ENCODE measurements around the gene CTCFL.

The CTCFL gene

GRCh38 chr20:57469418-57470211 is 55.3 kb downstream of the CTCFL start:
- Histone ChIP-seq H3K4me1 (ENCODE audit: control insufficient read depth in 5 of 5, insufficient read depth in 5 of 5, low read length in 5 of 5) (peaks cover 0 to 40% (median 12%) of the 10 kb centered on the region in 5 donors), H3K4me3 (ENCODE audit: low read depth in 1 of 5, low read length in 5 of 5) (no peak overlapping the region), H3K36me3 (ENCODE audit: control insufficient read depth in 5 of 5, insufficient read depth in 5 of 5, low read length in 5 of 5) (no peaks in the 10 kb centered on the region), H3K9me3 (ENCODE audit: control insufficient read depth in 5 of 5, low read length in 5 of 5) (no peaks in the 10 kb centered on the region), H3K27ac (ENCODE audit: low read depth, low read length) (no peak overlapping the region), H3K9ac (ENCODE audit: low read length in 5 of 5) (no peak overlapping the region), H3K27me3 (ENCODE audit: control insufficient read depth in 5 of 5, insufficient read depth in 4 of 5, low read length in 5 of 5) (peaks cover 6 to 18% (median 13%) of the 10 kb centered on the region in 5 donors)

GRCh38 chr20:57468523-57469417 is 56.2 kb downstream of the CTCFL start:
- Histone ChIP-seq H3K4me3 (ENCODE audit: low read depth in 1 of 5, low read length in 5 of 5) (no peak overlapping the region), H3K27me3 (ENCODE audit: control insufficient read depth in 5 of 5, insufficient read depth in 4 of 5, low read length in 5 of 5) (peaks cover 6 to 18% (median 13%) of the 10 kb centered on the region in 5 donors), H3K9me3 (ENCODE audit: control insufficient read depth in 5 of 5, low read length in 5 of 5) (no peaks in the 10 kb centered on the region), H3K36me3 (ENCODE audit: control insufficient read depth in 5 of 5, insufficient read depth in 5 of 5, low read length in 5 of 5) (no peaks in the 10 kb centered on the region), H3K27ac (ENCODE audit: low read depth, low read length) (no peak overlapping the region), H3K9ac (ENCODE audit: low read length in 5 of 5) (no peak overlapping the region), H3K4me1 (ENCODE audit: control insufficient read depth in 5 of 5, insufficient read depth in 5 of 5, low read length in 5 of 5) (peaks cover 0 to 37% (median 11%) of the 10 kb centered on the region in 5 donors)

GRCh38 chr20:57467742-57468141 is 57.2 kb downstream of the CTCFL start:
- Histone ChIP-seq H3K9me3 (ENCODE audit: control insufficient read depth in 5 of 5, low read length in 5 of 5) (no peaks in the 10 kb centered on the region), H3K9ac (ENCODE audit: low read length in 5 of 5) (no peak overlapping the region), H3K27ac (ENCODE audit: low read depth, low read length) (no peak overlapping the region), H3K4me3 (ENCODE audit: low read depth in 1 of 5, low read length in 5 of 5) (no peak overlapping the region), H3K4me1 (ENCODE audit: control insufficient read depth in 5 of 5, insufficient read depth in 5 of 5, low read length in 5 of 5) (peaks cover 0 to 27% (median 3%) of the 10 kb centered on the region in 5 donors), H3K27me3 (ENCODE audit: control insufficient read depth in 5 of 5, insufficient read depth in 4 of 5, low read length in 5 of 5) (peaks cover 6 to 18% (median 13%) of the 10 kb centered on the region in 5 donors), H3K36me3 (ENCODE audit: control insufficient read depth in 5 of 5, insufficient read depth in 5 of 5, low read length in 5 of 5) (no peaks in the 10 kb centered on the region)

- no peak overlapping the region for H3K4me3 ChIP-seq (ENCODE audit: low read depth in 1 of 5, low read length in 5 of 5)
- no peaks in the 10 kb centered on the region for H3K9me3 ChIP-seq (ENCODE audit: control insufficient read depth in 5 of 5, low read length in 5 of 5)
- no peak overlapping the region for H3K9ac ChIP-seq (ENCODE audit: low read length in 5 of 5)
- H3K27ac ChIP-seq (ENCODE audit: low read depth, low read length) = no peak overlapping the region
- H3K27me3 ChIP-seq (ENCODE audit: control insufficient read depth in 5 of 5, insufficient read depth in 4 of 5, low read length in 5 of 5) = peaks cover 6 to 10% (median 8%) of the 10 kb centered on the region in 5 donors
- H3K4me1 ChIP-seq (ENCODE audit: control insufficient read depth in 5 of 5, insufficient read depth in 5 of 5, low read length in 5 of 5) = peaks cover 0 to 26% (median 3%) of the 10 kb centered on the region in 5 donors
- H3K36me3 ChIP-seq (ENCODE audit: control insufficient read depth in 5 of 5, insufficient read depth in 5 of 5, low read length in 5 of 5) = no peaks in the 10 kb centered on the region
These were observed 59.0 kb downstream of the CTCFL start for GRCh38 chr20:57465943-57466342.

- no peaks in the 10 kb centered on the region for H3K9me3 ChIP-seq (ENCODE audit: control insufficient read depth in 5 of 5, low read length in 5 of 5)
- no peak overlapping the region for H3K9ac ChIP-seq (ENCODE audit: low read length in 5 of 5)
- H3K27me3 ChIP-seq (ENCODE audit: control insufficient read depth in 5 of 5, insufficient read depth in 4 of 5, low read length in 5 of 5) = peaks cover 2 to 8% (median 6%) of the 10 kb centered on the region in 5 donors
- no peak overlapping the region for H3K4me3 ChIP-seq (ENCODE audit: low read depth in 1 of 5, low read length in 5 of 5)
- peaks cover 0 to 26% (median 3%) of the 10 kb centered on the region in 5 donors for H3K4me1 ChIP-seq (ENCODE audit: control insufficient read depth in 5 of 5, insufficient read depth in 5 of 5, low read length in 5 of 5)
- no peak overlapping the region for H3K27ac ChIP-seq (ENCODE audit: low read depth, low read length)
- H3K36me3 ChIP-seq (ENCODE audit: control insufficient read depth in 5 of 5, insufficient read depth in 5 of 5, low read length in 5 of 5) = no peaks in the 10 kb centered on the region
These were observed 59.5 kb downstream of the CTCFL start for GRCh38 chr20:57465486-57465885.

- H3K9ac ChIP-seq (ENCODE audit: low read length in 5 of 5) = no peak overlapping the region
- H3K27ac ChIP-seq (ENCODE audit: low read depth, low read length) = no peak overlapping the region
- no peaks in the 10 kb centered on the region for H3K9me3 ChIP-seq (ENCODE audit: control insufficient read depth in 5 of 5, low read length in 5 of 5)
- H3K4me1 ChIP-seq (ENCODE audit: control insufficient read depth in 5 of 5, insufficient read depth in 5 of 5, low read length in 5 of 5) = peaks cover 0 to 22% (median 3%) of the 10 kb centered on the region in 5 donors
- peaks cover 0 to 8% (median 3%) of the 10 kb centered on the region in 5 donors for H3K27me3 ChIP-seq (ENCODE audit: control insufficient read depth in 5 of 5, insufficient read depth in 4 of 5, low read length in 5 of 5)
- H3K4me3 ChIP-seq (ENCODE audit: low read depth in 1 of 5, low read length in 5 of 5) = no peak overlapping the region
- no peaks in the 10 kb centered on the region for H3K36me3 ChIP-seq (ENCODE audit: control insufficient read depth in 5 of 5, insufficient read depth in 5 of 5, low read length in 5 of 5)
These were observed 60.2 kb downstream of the CTCFL start for GRCh38 chr20:57464642-57465211.

- Histone ChIP-seq H3K27ac (ENCODE audit: low read depth, low read length) (no peak overlapping the region), H3K9me3 (ENCODE audit: control insufficient read depth in 5 of 5, low read length in 5 of 5) (no peaks in the 10 kb centered on the region), H3K4me3 (ENCODE audit: low read depth in 1 of 5, low read length in 5 of 5) (no peak overlapping the region), H3K4me1 (ENCODE audit: control insufficient read depth in 5 of 5, insufficient read depth in 5 of 5, low read length in 5 of 5) (peaks cover 5 to 30% (median 13%) of the 10 kb centered on the region in 5 donors), H3K27me3 (ENCODE audit: control insufficient read depth in 5 of 5, insufficient read depth in 4 of 5, low read length in 5 of 5) (peaks cover 0 to 8% (median 2%) of the 10 kb centered on the region in 5 donors), H3K9ac (ENCODE audit: low read length in 5 of 5) (no peak overlapping the region), H3K36me3 (ENCODE audit: control insufficient read depth in 5 of 5, insufficient read depth in 5 of 5, low read length in 5 of 5) (no peaks in the 10 kb centered on the region)
These were observed 62.2 kb downstream of the CTCFL start for GRCh38 chr20:57462781-57463180.

- Histone ChIP-seq H3K36me3 (ENCODE audit: control insufficient read depth in 5 of 5, insufficient read depth in 5 of 5, low read length in 5 of 5) (no peaks in the 10 kb centered on the region), H3K4me1 (ENCODE audit: control insufficient read depth in 5 of 5, insufficient read depth in 5 of 5, low read length in 5 of 5) (peaks cover 9 to 34% (median 23%) of the 10 kb centered on the region in 5 donors), H3K9ac (ENCODE audit: low read length in 5 of 5) (no peak overlapping the region), H3K4me3 (ENCODE audit: low read depth in 1 of 5, low read length in 5 of 5) (no peak overlapping the region), H3K9me3 (ENCODE audit: control insufficient read depth in 5 of 5, low read length in 5 of 5) (no peaks in the 10 kb centered on the region), H3K27ac (ENCODE audit: low read depth, low read length) (no peak overlapping the region), H3K27me3 (ENCODE audit: control insufficient read depth in 5 of 5, insufficient read depth in 4 of 5, low read length in 5 of 5) (peaks cover 0 to 8% (median 2%) of the 10 kb centered on the region in 5 donors)
These were observed 63.2 kb downstream of the CTCFL start for GRCh38 chr20:57461726-57462125.

GRCh38 chr20:57460781-57461465 is 64.0 kb downstream of the CTCFL start:
- Histone ChIP-seq H3K9ac (ENCODE audit: low read length in 5 of 5) (no peak overlapping the region), H3K27me3 (ENCODE audit: control insufficient read depth in 5 of 5, insufficient read depth in 4 of 5, low read length in 5 of 5) (peaks cover 0 to 8% (median 2%) of the 10 kb centered on the region in 5 donors), H3K4me3 (ENCODE audit: low read depth in 1 of 5, low read length in 5 of 5) (no peak overlapping the region), H3K27ac (ENCODE audit: low read depth, low read length) (no peak overlapping the region), H3K36me3 (ENCODE audit: control insufficient read depth in 5 of 5, insufficient read depth in 5 of 5, low read length in 5 of 5) (no peaks in the 10 kb centered on the region), H3K4me1 (ENCODE audit: control insufficient read depth in 5 of 5, insufficient read depth in 5 of 5, low read length in 5 of 5) (peaks cover 9 to 35% (median 23%) of the 10 kb centered on the region in 5 donors), H3K9me3 (ENCODE audit: control insufficient read depth in 5 of 5, low read length in 5 of 5) (no peaks in the 10 kb centered on the region)
